ENCODE data around the gene STAU1.
A peak's percentile ranks its signal among the peaks of the same experiment; 100 is the strongest.
"Not testable (repeated sequence)": the region's sequence is repeated elsewhere in the genome, so short reads cannot be mapped to it uniquely, and the experiment has no call there.

STAU1 gene

DNA sequence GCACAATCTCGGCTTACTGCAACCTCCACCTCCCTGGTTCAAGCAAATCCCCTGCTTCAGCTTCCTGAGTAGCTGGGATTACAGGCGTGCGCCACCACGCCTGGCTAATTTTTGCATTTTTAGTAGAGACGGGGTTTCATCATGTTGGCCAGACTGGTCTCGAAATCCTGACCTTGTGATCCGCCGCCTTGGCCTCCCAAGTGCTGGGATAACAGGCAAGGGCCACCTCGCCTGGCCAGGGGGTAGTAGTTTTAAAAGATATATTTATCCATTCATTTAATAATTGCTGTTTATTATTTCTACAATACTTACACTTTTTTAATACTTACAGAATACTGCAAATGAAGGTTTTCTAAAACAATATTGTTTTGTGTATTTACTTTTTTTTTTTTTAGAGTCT is 15.6 kb upstream of the STAU1 start:
- no peak for DNase-seq (ENCODE audit: low read depth in 3 of 3)

GRCh38 chr20:49203011-49203410 is 14.9 kb upstream of the STAU1 start:
- no peak for DNase-seq (ENCODE audit: low read depth in 3 of 3)

DNA sequence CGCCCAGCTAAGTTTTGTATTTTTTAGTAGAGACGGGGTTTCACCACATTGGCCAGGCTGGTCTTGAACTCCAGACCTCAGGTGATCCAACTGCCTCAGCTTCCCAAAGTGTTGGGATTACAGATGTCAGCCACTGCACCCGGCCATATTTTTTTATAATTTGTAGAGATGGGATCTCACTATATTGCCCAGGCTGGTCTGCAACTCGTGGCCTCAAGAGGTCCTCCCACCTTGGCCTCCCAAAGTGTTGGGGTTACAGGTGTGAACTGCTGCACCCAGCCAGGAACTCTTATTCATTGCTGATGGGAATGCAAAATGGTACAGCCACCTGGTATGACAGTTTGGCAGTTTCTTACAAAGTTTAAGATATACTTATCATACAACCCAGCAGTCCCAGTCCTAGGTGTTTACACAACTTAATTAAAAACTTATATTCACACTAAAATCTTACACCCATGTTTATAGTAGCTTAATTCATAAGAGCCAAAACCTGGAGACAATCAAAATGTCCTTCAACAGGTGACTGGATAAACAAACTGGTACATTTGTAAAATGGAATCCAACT is 11.7 kb upstream of the STAU1 start:
- no peak for DNase-seq (ENCODE audit: low read depth in 3 of 3)

- DNase-seq (ENCODE audit: low read depth in 3 of 3) = not testable (repeated sequence)
These were observed 4.9 kb upstream of the STAU1 start for GRCh38 chr20:49192944-49193518.

DNA sequence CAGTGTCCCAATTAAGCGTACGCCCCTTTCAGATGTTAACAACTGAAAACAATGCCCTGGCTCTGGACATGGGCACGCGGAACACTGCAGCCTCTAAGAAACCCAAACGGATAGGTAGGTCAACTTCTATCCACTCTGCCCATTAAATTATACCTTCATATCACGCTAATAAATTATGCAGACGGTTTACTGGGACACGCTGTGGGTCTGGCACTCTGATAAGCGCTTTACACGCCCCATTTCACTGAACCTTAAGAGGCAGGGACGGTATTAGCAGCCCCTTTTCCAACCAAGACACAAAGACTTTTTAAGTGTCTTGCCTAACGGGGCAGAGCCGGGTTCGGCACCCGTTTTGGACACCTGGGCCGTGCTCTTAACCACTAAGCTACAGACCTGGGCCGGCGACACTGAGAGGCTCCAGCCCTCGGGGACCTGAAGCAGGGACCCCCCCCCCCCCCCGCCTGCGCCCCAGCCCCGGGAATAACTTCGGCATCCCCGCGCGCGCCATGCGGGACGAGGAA is 744 bp downstream of the STAU1 start:
- DNase-seq (ENCODE audit: low read depth in 3 of 3) = no peak

DNA sequence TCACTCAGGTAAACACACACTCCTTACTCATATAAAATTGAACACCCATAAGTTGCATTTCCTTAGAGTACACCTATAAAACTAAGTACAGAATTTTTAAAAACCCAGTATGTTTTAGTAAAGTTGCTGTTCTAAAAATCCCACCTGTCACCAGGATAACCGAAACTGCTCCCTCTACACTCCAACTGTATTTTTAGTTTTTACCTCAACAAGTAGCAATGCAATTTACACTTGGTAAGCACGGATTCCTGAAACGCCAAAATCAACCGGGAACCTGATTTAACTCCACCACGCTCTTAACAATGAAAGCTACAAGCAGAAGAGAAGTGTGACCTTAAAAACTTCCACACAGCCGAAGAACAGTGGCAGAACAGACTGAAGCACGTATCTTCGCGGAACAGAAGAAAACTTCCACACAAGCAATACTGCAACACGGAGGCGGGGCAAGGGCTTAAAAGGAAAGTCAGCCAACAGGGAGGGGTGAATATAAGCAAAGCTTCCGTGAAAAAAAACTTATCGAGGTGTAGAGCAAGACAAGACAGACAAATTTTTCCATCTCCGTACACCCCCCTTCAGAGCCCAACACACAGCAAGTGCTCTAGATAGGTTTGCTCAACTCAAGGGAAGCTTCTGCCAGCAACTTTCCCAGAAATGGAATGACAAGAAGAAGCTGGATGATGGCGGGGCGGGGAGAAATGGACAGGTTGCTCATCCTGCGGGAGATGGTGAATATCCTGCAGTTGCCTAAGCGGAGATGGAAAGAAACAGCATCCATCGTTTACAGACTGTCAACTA is 1.4 kb downstream of the STAU1 start:
- peak; percentile 37 to 58 (median 55) for DNase-seq (ENCODE audit: low read depth in 3 of 3)

DNA sequence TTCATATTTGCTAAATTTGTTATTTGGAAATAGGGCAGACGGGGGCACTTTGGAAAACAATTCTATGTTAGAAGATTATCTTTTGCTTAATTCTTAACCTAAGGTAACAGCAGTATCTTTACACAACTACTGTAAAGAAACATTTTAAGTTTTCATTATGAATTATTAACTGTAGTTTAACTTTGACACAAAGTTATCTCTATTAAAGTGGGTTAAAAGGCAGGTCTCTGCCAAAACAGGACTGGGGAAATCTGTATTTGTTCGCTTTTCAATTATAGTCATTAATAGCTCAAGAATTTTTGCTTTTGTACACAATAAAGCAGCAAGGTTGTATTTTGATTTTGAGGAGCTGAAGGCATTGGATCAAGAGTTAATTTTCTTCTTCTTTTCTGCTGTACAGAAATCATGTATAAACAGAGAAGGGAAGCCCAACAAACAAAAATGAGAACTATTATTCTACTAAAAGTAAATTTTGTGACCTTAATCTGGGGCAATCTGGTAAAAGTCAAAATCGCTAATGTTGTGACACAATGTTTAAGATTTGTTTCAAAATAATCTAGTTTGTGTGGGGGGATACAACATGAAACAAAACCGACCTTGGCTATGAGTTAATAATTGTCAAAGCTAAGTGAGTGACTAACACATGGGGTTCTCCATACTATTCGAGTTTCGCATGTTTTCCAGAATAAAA is 2.9 kb downstream of the STAU1 start:
- DNase-seq (ENCODE audit: low read depth in 3 of 3) = no peak

- DNase-seq (ENCODE audit: low read depth in 3 of 3) = no peak
These were observed 3.5 kb downstream of the STAU1 start for GRCh38 chr20:49184691-49185070.

GRCh38 chr20:49184084-49184501 is 4.0 kb downstream of the STAU1 start:
- DNase-seq (ENCODE audit: low read depth in 3 of 3) = not testable (repeated sequence)

DNA sequence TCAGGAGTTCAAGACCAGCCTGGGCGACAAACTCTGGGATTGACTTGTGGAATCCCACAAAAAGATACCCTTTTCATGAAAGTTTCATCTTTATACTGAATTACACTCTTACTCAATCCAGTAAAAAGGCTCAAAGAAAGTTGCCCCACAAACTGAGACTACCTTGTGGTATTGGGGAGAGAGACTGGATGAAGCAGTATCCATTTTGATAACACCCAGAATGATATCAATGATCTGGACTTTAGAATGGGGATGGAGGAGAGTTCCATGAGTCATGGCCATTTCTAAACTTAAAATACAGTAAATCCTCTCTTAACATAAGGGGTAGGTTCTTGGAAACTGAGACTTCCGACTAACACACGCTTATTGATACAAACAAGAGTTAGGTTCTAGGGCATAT is 4.7 kb downstream of the STAU1 start:
- no peak for DNase-seq (ENCODE audit: low read depth in 3 of 3)

DNA sequence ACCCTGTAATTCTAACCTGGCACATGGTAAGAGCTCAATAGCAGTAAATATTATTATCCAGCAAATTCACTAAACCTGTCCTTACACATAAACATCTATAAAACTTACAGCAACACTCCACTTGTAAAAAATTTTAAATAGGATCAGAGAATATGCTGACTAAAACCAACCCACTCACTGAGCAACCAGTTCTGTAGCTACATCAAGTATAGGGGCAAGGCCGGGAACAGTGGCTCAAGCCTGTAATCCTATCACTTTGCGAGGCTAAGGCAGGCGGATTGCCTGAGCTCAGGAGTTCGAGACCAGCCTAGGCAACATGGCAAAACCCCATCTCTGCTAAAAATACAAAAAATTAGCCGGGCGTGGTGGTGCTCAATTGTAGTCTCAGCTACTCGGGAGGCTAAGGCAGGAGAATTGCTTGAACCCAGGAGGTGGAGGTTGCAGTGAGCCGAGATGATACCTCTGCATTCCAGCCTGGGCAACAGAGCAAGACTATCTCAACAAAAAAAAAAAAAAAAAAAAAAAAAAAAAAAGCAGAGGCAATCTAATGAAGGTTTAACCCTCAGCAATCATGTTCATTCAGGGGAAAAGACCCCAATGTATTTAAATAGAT is 6.8 kb downstream of the STAU1 start:
- DNase-seq (ENCODE audit: low read depth in 3 of 3) = no peak

- no peak for DNase-seq (ENCODE audit: low read depth in 3 of 3)
These were observed 8.5 kb downstream of the STAU1 start for GRCh38 chr20:49179368-49180277.

DNA sequence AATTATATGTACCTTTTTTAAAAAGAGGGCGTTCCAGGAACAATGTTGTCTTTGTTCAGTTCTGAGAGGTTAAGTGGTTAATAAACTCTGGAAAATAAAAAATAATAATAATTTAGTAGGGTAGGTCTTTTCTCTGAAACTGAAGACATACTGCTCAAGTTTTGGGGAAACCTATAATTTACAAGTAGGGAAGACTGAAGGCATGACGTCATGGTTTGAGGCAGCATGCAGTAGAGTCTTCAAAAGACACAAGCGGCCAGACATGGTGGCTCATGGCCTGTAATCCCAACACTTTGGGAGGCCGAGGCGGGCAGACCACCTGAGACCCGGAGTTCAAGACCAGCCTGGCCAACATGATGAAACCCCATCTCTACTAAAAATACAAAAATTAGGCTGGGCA is 14.0 kb downstream of the STAU1 start:
- DNase-seq (ENCODE audit: low read depth in 3 of 3) = no peak

GRCh38 chr20:49172413-49172812 is 15.7 kb downstream of the STAU1 start:
- DNase-seq (ENCODE audit: low read depth in 3 of 3) = no peak

DNA sequence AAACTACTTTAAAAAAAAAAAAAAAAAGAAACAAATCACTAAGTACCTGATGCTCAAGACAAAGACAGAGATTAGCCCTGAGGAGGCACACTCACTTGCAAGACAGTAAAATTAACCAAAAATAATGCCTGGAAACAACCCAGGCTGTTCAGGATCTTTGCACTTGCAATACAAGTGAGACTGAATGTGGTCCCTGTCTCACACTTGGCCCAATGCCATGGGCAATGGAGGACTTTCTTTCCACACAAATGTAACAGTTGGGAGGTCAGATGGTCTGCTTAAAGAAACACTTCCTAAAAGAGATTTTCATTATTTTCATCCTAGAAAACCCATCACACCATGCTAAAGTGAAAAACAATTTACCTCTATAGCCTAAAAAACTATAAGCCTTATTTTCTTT is 16.2 kb downstream of the STAU1 start:
- no peak for DNase-seq (ENCODE audit: low read depth in 3 of 3)

- DNase-seq (ENCODE audit: low read depth in 3 of 3) = no peak
These were observed 17.4 kb downstream of the STAU1 start for GRCh38 chr20:49170714-49171113.

GRCh38 chr20:49169547-49169946 is 18.6 kb downstream of the STAU1 start:
- DNase-seq (ENCODE audit: low read depth in 3 of 3) = no peak

DNA sequence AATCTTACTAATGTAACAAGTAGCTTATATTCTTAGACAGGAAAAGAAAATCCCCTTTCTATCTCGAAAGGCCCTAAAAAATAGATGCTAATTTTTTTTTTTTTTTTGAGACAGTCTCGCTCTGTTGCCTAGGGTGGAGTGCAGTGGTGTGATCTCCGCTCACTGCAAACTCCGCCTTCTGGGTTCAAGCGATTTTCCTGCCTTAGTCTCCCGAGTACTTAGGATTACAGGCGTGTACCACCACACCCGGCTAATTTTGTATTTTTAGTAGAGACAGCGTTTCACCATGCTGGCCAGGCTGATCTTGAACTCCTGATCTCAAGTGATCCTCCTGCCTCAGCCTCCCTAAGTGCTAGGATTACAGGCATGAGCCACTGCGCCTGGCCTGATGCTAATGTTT is 19.3 kb downstream of the STAU1 start:
- DNase-seq (ENCODE audit: low read depth in 3 of 3) = not testable (repeated sequence)

DNA sequence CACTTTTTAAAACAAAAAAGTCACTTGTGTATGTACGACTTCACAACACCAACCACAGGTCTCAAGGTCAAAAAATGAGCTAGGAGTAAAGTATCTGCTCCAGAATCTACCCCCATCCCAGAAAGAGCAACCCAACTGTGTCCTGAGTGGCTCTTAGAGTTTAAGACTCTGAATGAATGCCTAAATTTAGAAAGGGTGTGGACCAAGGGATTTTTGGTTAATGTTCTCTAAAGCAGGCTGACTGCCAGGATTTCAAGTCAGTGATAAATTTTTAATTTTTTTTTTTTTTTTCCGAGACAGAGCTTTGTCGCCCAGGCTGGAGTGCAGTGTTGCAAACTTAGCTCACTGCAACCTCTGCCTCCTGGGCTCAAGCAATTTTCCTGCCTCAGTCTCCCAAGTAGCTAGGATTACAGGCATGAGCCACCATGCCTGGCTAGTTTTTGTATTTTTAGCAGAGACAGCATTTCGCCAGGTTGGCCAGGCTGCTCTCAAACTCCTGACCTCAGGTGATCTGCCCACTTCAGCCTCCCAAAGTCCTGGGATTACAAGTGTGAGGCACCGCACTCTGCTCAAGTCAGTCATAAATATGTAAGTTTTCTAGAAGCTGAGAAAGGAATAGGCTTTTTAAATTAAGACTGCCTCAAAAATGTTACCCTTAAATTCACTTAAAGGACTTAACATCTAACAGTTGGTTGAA is 20.2 kb downstream of the STAU1 start:
- no peak for DNase-seq (ENCODE audit: low read depth in 3 of 3)

Data from stimulated activated CD4-positive, alpha-beta T cell treated with anti-CD3 and anti-CD28 coated beads, TNF-alpha, amount 100 ng/mL, for 4 hours (primary cell).